Choroid plexus epithelial cell (primary cell): ENCODE data around the gene ABLIM1.

Experiments
- DNase-seq: peaks from one replicate; pipeline ENCODE4 v3.0.0-alpha.2; 2010; ENCODE audit warnings: low read depth
- H3K4me3 ChIP-seq: 2 replicates; pipeline ENCODE4 v1.5.1; 2011; ENCODE audit warnings: low read depth, mild to moderate bottlenecking, control low read depth, low read length, moderate library complexity
- TF ChIP-seq, protein P1 (sequence below): conservative IDR thresholded peaks from 2 replicates; pipeline ENCODE4 v1.5.1; 2011; ENCODE audit warnings: low read depth, mild to moderate bottlenecking, control low read depth, inconsistent platforms, low read length, moderate library complexity

ABLIM1 gene

DNA sequence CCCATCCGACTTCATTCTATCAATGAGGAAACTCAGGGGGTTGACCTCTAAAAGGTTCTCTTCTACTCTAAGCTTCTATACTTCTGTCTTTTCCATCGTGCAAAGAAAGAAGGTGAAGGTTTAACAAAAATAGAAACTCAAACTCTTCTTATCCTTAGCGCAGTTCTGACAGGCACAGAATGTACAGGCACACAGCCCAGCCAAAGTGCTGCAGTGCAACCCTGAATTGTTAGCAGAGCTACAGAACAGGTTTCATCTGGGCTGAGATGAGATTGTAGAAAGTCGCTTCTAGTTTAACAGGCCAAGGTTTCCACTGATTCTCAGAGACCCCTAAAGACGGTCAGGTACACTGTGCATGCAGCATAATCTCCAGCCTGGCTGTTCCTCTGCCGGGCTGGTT, 174.5 kb downstream of the ABLIM1 start:
- TF ChIP-seq, protein P1, sequence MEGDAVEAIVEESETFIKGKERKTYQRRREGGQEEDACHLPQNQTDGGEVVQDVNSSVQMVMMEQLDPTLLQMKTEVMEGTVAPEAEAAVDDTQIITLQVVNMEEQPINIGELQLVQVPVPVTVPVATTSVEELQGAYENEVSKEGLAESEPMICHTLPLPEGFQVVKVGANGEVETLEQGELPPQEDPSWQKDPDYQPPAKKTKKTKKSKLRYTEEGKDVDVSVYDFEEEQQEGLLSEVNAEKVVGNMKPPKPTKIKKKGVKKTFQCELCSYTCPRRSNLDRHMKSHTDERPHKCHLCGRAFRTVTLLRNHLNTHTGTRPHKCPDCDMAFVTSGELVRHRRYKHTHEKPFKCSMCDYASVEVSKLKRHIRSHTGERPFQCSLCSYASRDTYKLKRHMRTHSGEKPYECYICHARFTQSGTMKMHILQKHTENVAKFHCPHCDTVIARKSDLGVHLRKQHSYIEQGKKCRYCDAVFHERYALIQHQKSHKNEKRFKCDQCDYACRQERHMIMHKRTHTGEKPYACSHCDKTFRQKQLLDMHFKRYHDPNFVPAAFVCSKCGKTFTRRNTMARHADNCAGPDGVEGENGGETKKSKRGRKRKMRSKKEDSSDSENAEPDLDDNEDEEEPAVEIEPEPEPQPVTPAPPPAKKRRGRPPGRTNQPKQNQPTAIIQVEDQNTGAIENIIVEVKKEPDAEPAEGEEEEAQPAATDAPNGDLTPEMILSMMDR = no peak
- DNase-seq = no peak
- H3K4me3 ChIP-seq = no peak overlapping the region

DNA sequence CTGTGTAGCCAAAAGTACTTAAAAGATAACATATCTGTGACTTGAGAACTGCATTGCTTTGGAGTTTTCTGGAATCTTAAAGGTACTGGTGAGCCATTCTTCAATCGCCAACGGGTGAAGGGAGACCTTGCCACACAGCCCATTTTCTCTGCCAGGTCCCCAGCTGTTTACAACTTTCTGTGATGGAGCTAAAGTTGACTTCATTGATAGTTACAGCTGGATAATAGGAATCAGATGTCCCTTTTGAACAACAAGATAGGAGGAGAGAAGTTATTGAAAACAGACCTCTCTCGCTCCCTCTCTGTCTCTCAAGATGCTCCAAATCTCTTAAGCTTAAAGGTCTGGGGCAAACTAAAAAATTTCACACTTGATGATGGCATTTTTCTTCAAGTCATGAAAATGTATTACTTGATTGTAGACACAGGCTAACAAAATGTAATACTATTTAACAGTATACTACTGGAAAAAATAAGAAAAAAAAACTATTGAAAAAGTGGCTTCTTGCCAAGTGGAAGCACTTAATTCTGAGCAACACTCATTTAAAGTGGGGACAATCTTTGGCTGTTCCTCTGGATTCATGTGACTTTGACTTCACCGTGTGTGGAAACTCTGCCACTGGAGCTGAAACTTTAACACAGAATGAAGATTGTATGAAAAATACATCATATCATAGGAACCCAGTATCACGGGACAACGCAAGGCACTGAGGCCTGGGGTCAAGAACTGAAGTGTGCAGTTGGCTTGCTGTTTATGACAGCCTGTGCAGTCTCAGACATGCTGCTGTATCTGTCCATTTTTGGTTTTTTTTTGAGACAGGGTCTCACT, 175.4 kb downstream of the ABLIM1 start:
- TF ChIP-seq, protein P1 = no peak
- no peak for DNase-seq
- no peak overlapping the region for H3K4me3 ChIP-seq

DNA sequence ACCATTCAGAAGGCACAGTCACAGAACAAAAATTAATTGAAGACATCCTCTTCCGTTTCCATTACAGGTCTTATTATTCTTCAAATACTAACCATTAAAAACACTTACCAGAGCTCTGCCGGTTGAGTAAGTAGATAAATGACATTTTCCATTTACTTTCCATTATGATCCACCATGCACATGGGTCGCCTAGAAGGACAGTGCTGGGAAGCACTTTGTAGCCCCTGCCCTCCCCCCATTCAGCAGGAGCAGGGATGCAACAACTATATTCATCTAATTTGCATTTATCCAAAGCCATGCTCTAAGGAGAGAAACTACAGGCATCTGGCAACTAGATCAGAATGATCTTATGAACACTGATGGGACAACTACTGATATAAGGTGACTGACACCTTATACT, 177.0 kb downstream of the ABLIM1 start:
- H3K4me3 ChIP-seq = no peak overlapping the region
- DNase-seq = no peak
- TF ChIP-seq, protein P1 = no peak

DNA sequence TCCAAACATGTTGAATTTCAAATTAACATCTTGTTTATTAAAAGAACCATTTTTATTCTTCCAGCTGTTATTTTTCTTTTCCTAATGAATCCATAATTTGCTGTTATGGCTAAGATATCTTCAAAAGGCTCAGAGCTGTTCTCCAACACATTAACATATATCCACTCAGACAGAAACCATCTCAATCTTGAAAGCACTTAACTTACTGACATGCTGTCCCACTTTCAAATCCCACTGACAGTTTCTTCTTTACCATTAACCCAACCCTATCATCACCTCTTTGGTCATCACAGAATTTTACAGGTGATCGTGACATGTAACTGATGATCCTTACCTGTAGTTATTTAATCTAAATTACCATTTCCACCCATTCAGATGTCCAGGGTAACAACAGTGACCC, 178.2 kb downstream of the ABLIM1 start:
- DNase-seq = no peak
- H3K4me3 ChIP-seq = no peak overlapping the region
- TF ChIP-seq, protein P1 = no peak

DNA sequence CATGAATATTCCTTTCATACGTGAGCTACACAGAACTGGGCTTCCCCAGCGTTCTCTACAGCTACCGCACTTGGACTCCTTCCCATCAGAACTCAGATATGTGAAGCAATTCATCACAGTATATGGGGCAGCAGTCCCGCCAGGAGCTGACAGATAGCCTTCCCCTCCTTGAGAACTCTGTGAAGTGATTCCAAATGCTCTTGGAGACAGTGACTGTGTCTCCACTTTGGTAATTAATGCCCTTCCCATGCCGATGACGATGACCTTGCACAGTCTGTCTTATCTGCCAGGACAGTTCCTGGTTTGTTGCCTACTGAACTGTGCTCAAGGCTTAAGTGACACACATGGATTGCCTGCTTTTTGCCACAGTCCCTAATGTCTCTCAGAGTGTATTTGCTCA, 178.8 kb downstream of the ABLIM1 start:
- no peak overlapping the region for H3K4me3 ChIP-seq
- TF ChIP-seq, protein P1 = no peak
- DNase-seq = no peak

DNA sequence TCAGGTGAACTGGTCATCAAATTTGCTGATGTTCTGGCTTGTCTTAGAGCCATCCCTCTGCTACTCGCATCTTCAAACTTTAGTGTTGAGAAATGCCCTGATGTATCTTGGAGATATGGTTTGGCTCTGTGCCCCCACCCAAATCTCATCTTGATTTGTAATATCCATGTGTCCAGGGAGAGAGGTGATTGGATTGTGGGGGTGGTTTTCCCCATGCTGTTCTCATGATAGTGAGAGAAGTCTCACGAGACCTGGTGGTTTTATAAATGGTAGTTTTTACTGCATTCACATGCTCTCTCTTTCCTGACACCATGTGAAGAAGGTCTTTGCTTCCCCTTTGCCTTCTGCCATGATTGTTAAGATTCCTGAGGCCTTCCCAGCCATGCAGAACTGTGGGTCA, 179.8 kb downstream of the ABLIM1 start:
- no peak for DNase-seq
- no peak overlapping the region for H3K4me3 ChIP-seq
- TF ChIP-seq, protein P1 = no peak

DNA sequence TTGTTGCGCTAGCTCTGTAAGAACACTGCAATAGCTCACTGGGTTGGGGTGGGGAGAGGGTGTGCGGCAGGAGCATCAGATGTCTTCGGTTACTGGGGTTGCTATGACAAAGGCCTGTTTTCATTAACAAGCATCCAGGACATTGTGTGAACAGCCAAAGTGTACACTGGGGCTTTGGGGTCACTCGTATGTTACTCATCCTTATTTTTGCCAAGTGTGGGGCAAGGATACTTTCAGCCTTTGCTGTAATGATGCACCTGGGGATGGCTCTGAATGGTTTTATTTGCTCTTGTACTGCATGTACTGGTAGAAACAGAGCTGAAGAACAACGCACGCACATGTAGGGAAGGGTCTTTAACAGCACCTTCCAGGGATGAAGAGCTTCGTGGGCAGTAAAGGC, 180.8 kb downstream of the ABLIM1 start:
- no peak overlapping the region for H3K4me3 ChIP-seq
- peak; percentile 56 for DNase-seq
- TF ChIP-seq, protein P1 = no peak
